ENCODE results near the gene TAS1R1.

GRCh38 chr1:6574818-6575217 is 19.7 kb downstream of the TAS1R1 start:
- TF ChIP-seq SUZ12 (IDR thresholded peaks at IDR 0.05; ENCODE audit: extremely low read depth, insufficient read depth, insufficient read length) = no peak
- TF ChIP-seq ZNF274 (IDR thresholded peaks at IDR 0.05; ENCODE audit: low read depth, low read length) = no peak
- no peak for TF ChIP-seq YY1 (IDR thresholded peaks at IDR 0.05; ENCODE audit: insufficient read depth, insufficient read length)
